ENCODE data around the gene OR2A14. TPM values are rescaled to one million over a fixed set of nuclear protein-coding genes. Genes with fewer than 3 reads are reported as not detected.
"Not testable (repeated sequence)": the region's sequence is repeated elsewhere in the genome, so short reads cannot be mapped to it uniquely, and the experiment has no call there.

OR2A14 gene
- total and polyA plus RNA-seq, 2 of the 4 experiments (the other 2 are of a cell fraction) = not detected

- no peak overlapping the region for H3K9ac ChIP-seq (ENCODE audit: low read depth, low read length)
- H4K20me1 ChIP-seq (ENCODE audit: insufficient read depth, low read length) = no peaks in the 10 kb centered on the region
- no peak overlapping the region for H3K14ac ChIP-seq (replicated peaks; ENCODE audit: low read depth, low read length)
- in situ Hi-C loops (cut with MboI; ENCODE audit: low sequenced_read_pairs) = no loop called here
- dilution Hi-C loops (cut with HindIII; ENCODE audit: low sequenced_read_pairs, unreplicated experiment) = no loop called here
- H3K4ac ChIP-seq (ENCODE audit: low read depth, low read length) = no peak overlapping the region
- no peaks in the 10 kb centered on the region for H3K9me1 ChIP-seq (ENCODE audit: insufficient read depth, low read length)
- H2AK5ac ChIP-seq (ENCODE audit: low read depth, low read length) = no peak overlapping the region
- H3K79me1 ChIP-seq (ENCODE audit: low read depth in 1 of 2, low read length in 2 of 2) = no peaks in the 10 kb centered on the region
- no peak overlapping the region for H3K4me2 ChIP-seq (ENCODE audit: low read depth, low read length)
- no peaks in the 10 kb centered on the region for H3K36me3 ChIP-seq (ENCODE audit: control insufficient read depth, insufficient read depth, low read length)
- no peak overlapping the region for H3K27ac ChIP-seq (ENCODE audit: insufficient read depth, low read length)
- no peak overlapping the region for H3K4me3 ChIP-seq (ENCODE audit: insufficient read depth, low read depth, low read length)
- H3K23ac ChIP-seq (ENCODE audit: low read depth, low read length) = no peak overlapping the region
- ChIA-PET CTCF (interaction anchor here (0.6 to 1.5 kb wide), 9 partner anchors 9 to 391 kb away, joined by 3 to 12 read pairs (median 3); no protein-coding TSS in a partner anchor), POLR2A (ENCODE audit: unreplicated experiment) (no interaction called here)
- H2BK20ac ChIP-seq (ENCODE audit: low read depth, low read length) = no peak overlapping the region
- peak; percentile 92 for ATAC-seq (ENCODE audit: low read depth)
- TF ChIP-seq RAD21 (IDR thresholded peaks at IDR 0.05; ENCODE audit: low read length) (peak; percentile 75), SMC3 (IDR thresholded peaks at IDR 0.05; ENCODE audit: low read depth, low read length) (peak; percentile 61), CHD1 (IDR thresholded peaks at IDR 0.05; ENCODE audit: low read depth, low read length) (no peak), CTCF (conservative IDR thresholded peaks at IDR 0.05; ENCODE audit: low read depth, low read length) (peak; percentile 77), USF2 (IDR thresholded peaks at IDR 0.05; ENCODE audit: low read depth, low read length) (peak; percentile 91)
- H3K4me1 ChIP-seq (ENCODE audit: control insufficient read depth, insufficient read depth, low read length) = no peaks in the 10 kb centered on the region
- no CpG with 5 or more reads among the region's 6 CpGs for WGBS, 2 experiments (ENCODE audit: extremely low coverage in 2 of 2, insufficient read length in 1 of 2)
- H4K5ac ChIP-seq (ENCODE audit: low read depth, low read length) = no peak overlapping the region
- H3K56ac ChIP-seq (ENCODE audit: extremely low read depth, insufficient read depth, low read length) = no peak overlapping the region
- DNase-seq = peak; percentile 67
- H2BK15ac ChIP-seq (ENCODE audit: low read depth, low read length) = no peak overlapping the region
- H3K27me3 ChIP-seq (ENCODE audit: control insufficient read depth, insufficient read depth, low read length) = no peaks in the 10 kb centered on the region
- H2BK5ac ChIP-seq (ENCODE audit: low read depth, low read length, poor library complexity, severe bottlenecking) = no peak overlapping the region
- H3K18ac ChIP-seq (ENCODE audit: low read depth, low read length) = no peak overlapping the region
- intact Hi-C loops (cut with micrococcal nuclease) = loop anchor here (5.0 kb wide), 1 partner anchor 101 kb away; no protein-coding TSS in a partner anchor
- no peak overlapping the region for H2AK9ac ChIP-seq (replicated peaks; ENCODE audit: low read depth, low read length, poor library complexity)
- BruUV-seq (replicated peaks) = no TSS peak
- no peak overlapping the region for H4K8ac ChIP-seq (ENCODE audit: low read depth in 2 of 2, low read length in 2 of 2)
- H4K91ac ChIP-seq (ENCODE audit: insufficient read depth, low read depth, low read length) = no peak overlapping the region
- H2AFZ ChIP-seq (replicated peaks; ENCODE audit: low read length, poor library complexity) = peak overlapping the region; percentile 18
- no peaks in the 10 kb centered on the region for H3K9me3 ChIP-seq (ENCODE audit: control insufficient read depth, insufficient read depth, low read length)
- no peak overlapping the region for H2BK120ac ChIP-seq (ENCODE audit: low read depth, low read length)
These were observed 4.8 kb downstream of the OR2A14 start for GRCh38 chr7:144127714-144128334.

GRCh38 chr7:144129601-144130000 is 6.6 kb downstream of the OR2A14 start:
- POLR2A ChIA-PET (ENCODE audit: unreplicated experiment); H3K9ac ChIP-seq (ENCODE audit: low read depth, low read length); H3K79me1 ChIP-seq (ENCODE audit: low read depth in 1 of 2, low read length in 2 of 2); H4K91ac ChIP-seq (ENCODE audit: insufficient read depth, low read depth, low read length); BruUV-seq (replicated peaks); in situ Hi-C loops (cut with MboI; ENCODE audit: low sequenced_read_pairs); CTCF ChIA-PET; H4K5ac ChIP-seq (ENCODE audit: low read depth, low read length); H2AK9ac ChIP-seq (replicated peaks; ENCODE audit: low read depth, low read length, poor library complexity); H3K4ac ChIP-seq (ENCODE audit: low read depth, low read length); dilution Hi-C loops (cut with HindIII; ENCODE audit: low sequenced_read_pairs, unreplicated experiment); H3K4me2 ChIP-seq (ENCODE audit: low read depth, low read length); H2BK5ac ChIP-seq (ENCODE audit: low read depth, low read length, poor library complexity, severe bottlenecking); H3K56ac ChIP-seq (ENCODE audit: extremely low read depth, insufficient read depth, low read length); H3K27ac ChIP-seq (ENCODE audit: insufficient read depth, low read length); H4K8ac ChIP-seq (ENCODE audit: low read depth in 2 of 2, low read length in 2 of 2); H3K9me3 ChIP-seq (ENCODE audit: control insufficient read depth, insufficient read depth, low read length); H2BK15ac ChIP-seq (ENCODE audit: low read depth, low read length); H2AK5ac ChIP-seq (ENCODE audit: low read depth, low read length); H3K36me3 ChIP-seq (ENCODE audit: control insufficient read depth, insufficient read depth, low read length); H2BK20ac ChIP-seq (ENCODE audit: low read depth, low read length); H3K27me3 ChIP-seq (ENCODE audit: control insufficient read depth, insufficient read depth, low read length); H3K4me3 ChIP-seq (ENCODE audit: insufficient read depth, low read depth, low read length); H2BK120ac ChIP-seq (ENCODE audit: low read depth, low read length); DNase-seq; H3K23ac ChIP-seq (ENCODE audit: low read depth, low read length); H4K20me1 ChIP-seq (ENCODE audit: insufficient read depth, low read length); H2AFZ ChIP-seq (replicated peaks; ENCODE audit: low read length, poor library complexity); ATAC-seq (ENCODE audit: low read depth); H3K18ac ChIP-seq (ENCODE audit: low read depth, low read length); H3K14ac ChIP-seq (replicated peaks; ENCODE audit: low read depth, low read length); H3K4me1 ChIP-seq (ENCODE audit: control insufficient read depth, insufficient read depth, low read length); H3K9me1 ChIP-seq (ENCODE audit: insufficient read depth, low read length): not testable (repeated sequence)
- 63% methylated on average over 4 of the region's 9 CpGs; no CpG with 5 or more reads in 1 of the 2 experiments for WGBS, 2 experiments (ENCODE audit: extremely low coverage in 2 of 2, insufficient read length in 1 of 2)
- intact Hi-C loops (cut with micrococcal nuclease) = loop anchor here (5.0 kb wide), 1 partner anchor 102 kb away; no protein-coding TSS in a partner anchor
